HL-60 (cell line): ENCODE data around the gene BRME1.

Experiments used
- DNase-seq, 2 experiments: peaks; one replicate each; pipeline ENCODE4 v3.0.0-alpha.2; 2010 to 2020; ENCODE audit warnings: low read depth in 1 of 2, low spot score in 1 of 2
- H3K27ac ChIP-seq: fragments of 250-450 bp; sonication (Bioruptor Pico); replicated peaks from 2 replicates; pipeline ENCODE4 v1.5.1; 2020; ENCODE audit warnings: mild to moderate bottlenecking, moderate library complexity
- H3K27me3 ChIP-seq: fragments of 250-450 bp; sonication (Bioruptor Pico); 2 replicates; pipeline ENCODE4 v1.5.1; 2021; ENCODE audit warnings: mild to moderate bottlenecking, moderate library complexity; ENCODE audit not compliant: insufficient read depth, poor library complexity, severe bottlenecking
- H3K4me3 ChIP-seq: replicated peaks from 2 replicates; pipeline ENCODE4 v1.5.1; 2011; ENCODE audit warnings: mild to moderate bottlenecking, control low read depth, low read length; ENCODE audit not compliant: insufficient read depth
- CTCF ChIP-seq: IDR thresholded peaks from one replicate; pipeline ENCODE4 v1.5.1; 2011; ENCODE audit warnings: low read length, control low read depth, inconsistent platforms; ENCODE audit not compliant: insufficient read depth
- GABPA ChIP-seq: IDR thresholded peaks from 2 replicates; pipeline ENCODE4 v1.6.1; 2012; ENCODE audit warnings: low read depth
- POLR2AphosphoS5 ChIP-seq: IDR thresholded peaks from 2 replicates; pipeline ENCODE4 v1.6.1; 2012; ENCODE audit warnings: low read depth
- SPI1 ChIP-seq: IDR thresholded peaks from 2 replicates; pipeline ENCODE4 v1.6.1; 2012; ENCODE audit warnings: low read depth, mild to moderate bottlenecking, borderline replicate concordance
- TF ChIP-seq, protein P1 (sequence below): IDR thresholded peaks from 2 replicates; pipeline ENCODE4 v1.6.1; 2012; ENCODE audit warnings: low read depth; ENCODE audit not compliant: insufficient replicate concordance

The BRME1 gene

GRCh38 chr19:13908674-13909073 lies 2.8 kb upstream of the BRME1 start:
- DNase-seq: no peak
- no peaks in the 10 kb centered on the region for H3K27me3 ChIP-seq
- TF ChIP-seq CTCF (no peak), SPI1 (no peak), POLR2AphosphoS5 (no peak)
- TF ChIP-seq, protein P1, sequence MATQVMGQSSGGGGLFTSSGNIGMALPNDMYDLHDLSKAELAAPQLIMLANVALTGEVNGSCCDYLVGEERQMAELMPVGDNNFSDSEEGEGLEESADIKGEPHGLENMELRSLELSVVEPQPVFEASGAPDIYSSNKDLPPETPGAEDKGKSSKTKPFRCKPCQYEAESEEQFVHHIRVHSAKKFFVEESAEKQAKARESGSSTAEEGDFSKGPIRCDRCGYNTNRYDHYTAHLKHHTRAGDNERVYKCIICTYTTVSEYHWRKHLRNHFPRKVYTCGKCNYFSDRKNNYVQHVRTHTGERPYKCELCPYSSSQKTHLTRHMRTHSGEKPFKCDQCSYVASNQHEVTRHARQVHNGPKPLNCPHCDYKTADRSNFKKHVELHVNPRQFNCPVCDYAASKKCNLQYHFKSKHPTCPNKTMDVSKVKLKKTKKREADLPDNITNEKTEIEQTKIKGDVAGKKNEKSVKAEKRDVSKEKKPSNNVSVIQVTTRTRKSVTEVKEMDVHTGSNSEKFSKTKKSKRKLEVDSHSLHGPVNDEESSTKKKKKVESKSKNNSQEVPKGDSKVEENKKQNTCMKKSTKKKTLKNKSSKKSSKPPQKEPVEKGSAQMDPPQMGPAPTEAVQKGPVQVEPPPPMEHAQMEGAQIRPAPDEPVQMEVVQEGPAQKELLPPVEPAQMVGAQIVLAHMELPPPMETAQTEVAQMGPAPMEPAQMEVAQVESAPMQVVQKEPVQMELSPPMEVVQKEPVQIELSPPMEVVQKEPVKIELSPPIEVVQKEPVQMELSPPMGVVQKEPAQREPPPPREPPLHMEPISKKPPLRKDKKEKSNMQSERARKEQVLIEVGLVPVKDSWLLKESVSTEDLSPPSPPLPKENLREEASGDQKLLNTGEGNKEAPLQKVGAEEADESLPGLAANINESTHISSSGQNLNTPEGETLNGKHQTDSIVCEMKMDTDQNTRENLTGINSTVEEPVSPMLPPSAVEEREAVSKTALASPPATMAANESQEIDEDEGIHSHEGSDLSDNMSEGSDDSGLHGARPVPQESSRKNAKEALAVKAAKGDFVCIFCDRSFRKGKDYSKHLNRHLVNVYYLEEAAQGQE: no peak
- H3K27ac ChIP-seq: no peak overlapping the region
- no peak overlapping the region for H3K4me3 ChIP-seq

DNA sequence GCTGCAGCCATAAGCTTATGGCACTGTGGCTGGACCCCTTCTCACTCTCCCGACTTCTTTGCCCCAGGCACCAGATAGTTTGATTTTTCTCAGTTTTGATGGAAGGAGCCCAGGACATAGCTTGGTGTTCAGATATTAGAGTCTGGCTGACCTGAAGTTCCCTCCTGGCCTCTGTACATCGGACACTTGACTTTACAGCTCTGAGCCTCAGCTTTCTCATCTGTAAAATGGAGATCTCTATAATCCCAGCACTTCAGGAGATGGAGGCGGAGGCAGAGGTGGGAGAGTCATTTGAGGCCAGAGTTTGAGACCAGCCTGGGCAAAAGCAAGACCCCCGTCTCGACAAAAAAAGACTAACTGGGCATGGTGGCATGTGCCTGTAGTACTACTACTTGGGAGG lies 993 bp upstream of the BRME1 start:
- no peaks in the 10 kb centered on the region for H3K27me3 ChIP-seq
- TF ChIP-seq POLR2AphosphoS5 (no peak), CTCF (no peak), GABPA (no peak), SPI1 (no peak)
- TF ChIP-seq, protein P1: no peak
- no peak overlapping the region; the same call in 1 of the 2 replicates for H3K27ac ChIP-seq
- no peak for DNase-seq
- peak overlapping the region; percentile 91 for H3K4me3 ChIP-seq

DNA sequence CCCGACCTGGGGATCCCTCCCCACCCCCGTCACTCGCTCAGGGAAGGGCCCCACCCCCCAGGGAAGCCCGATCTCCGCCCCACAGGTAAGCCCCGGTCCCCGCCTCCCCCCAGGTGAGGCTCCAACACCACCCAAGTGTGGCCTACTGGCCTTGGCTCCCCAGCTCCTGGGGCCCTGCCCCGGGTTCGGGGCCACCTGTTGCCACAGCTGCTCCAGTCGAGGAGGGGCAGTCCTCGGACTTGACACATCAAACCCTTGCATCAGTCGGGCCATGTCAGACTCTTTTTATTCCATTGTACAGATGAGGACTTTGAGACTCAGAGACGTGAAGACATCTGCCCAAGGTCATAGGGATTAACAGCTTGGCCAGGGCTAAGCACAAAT lies 596 bp upstream of the BRME1 start:
- Histone ChIP-seq H3K27ac (peak overlapping the region; percentile 70), H3K27me3 (no peaks in the 10 kb centered on the region), H3K4me3 (peak overlapping the region; percentile 91)
- DNase-seq: no peak
- TF ChIP-seq POLR2AphosphoS5: no peak
- TF ChIP-seq GABPA: no peak
- TF ChIP-seq, protein P1: no peak
